GM18498 (cell line): ENCODE data around the gene NFE2L1.

Source experiments
- ATAC-seq: cut with Tn5 transposase; IDR thresholded peaks from one replicate; pipeline ENCODE4 v1.9.1; 2021; ENCODE audit warnings: mild to moderate bottlenecking, moderate library complexity; ENCODE audit not compliant: unreplicated experiment

Gene NFE2L1

GRCh38 chr17:48107137-48108055, 59.2 kb downstream of the NFE2L1 start, which contains the start of gene SNX11:
Gene SNX11 (plus strand): TSS chr17:48107766. CDS start chr17:48112044, 4,278 bp downstream.
- peak; percentile 81 for ATAC-seq

- no peak for ATAC-seq
Measured at GRCh38 chr17:48110761-48111160, 62.6 kb downstream of the NFE2L1 start.
